Esophagus (tissue), 2 donors: Measurements from ENCODE around the gene LMNA. TPM values are rescaled to one million over a fixed set of nuclear protein-coding genes. Genes with fewer than 3 reads are reported as not detected.
"Not testable (repeated sequence)": the region's sequence is repeated elsewhere in the genome, so short reads cannot be mapped to it uniquely, and the experiment has no call there.

ENCODE experiments used
- H3K27ac ChIP-seq, 2 donors: one replicate each; pipeline ENCODE4 v1.5.1; 2013; ENCODE audit warnings: low read depth in 2 of 2, mild to moderate bottlenecking in 2 of 2, inconsistent platforms in 1 of 2, low read length in 1 of 2, moderate library complexity in 1 of 2
- H3K27me3 ChIP-seq, 2 donors: one replicate each; pipeline ENCODE4 v1.6.1; 2013; ENCODE audit warnings: low read length in 2 of 2, control low read depth in 1 of 2, mild to moderate bottlenecking in 1 of 2; ENCODE audit not compliant: insufficient read depth in 2 of 2, control insufficient read depth in 1 of 2
- H3K36me3 ChIP-seq, 2 donors: one replicate each; pipeline ENCODE4 v1.6.1; 2013; ENCODE audit warnings: low read length in 1 of 2; ENCODE audit not compliant: control insufficient read depth in 2 of 2, insufficient read depth in 2 of 2
- H3K4me1 ChIP-seq, 2 donors: one replicate each; pipeline ENCODE4 v1.6.1; 2013; ENCODE audit warnings: low read length in 1 of 2; ENCODE audit not compliant: control insufficient read depth in 2 of 2, insufficient read depth in 2 of 2
- H3K4me3 ChIP-seq, 2 donors: one replicate each; pipeline ENCODE4 v1.5.1; 2013; ENCODE audit warnings: low read length in 2 of 2, mild to moderate bottlenecking in 2 of 2, low read depth in 1 of 2, moderate library complexity in 1 of 2
- H3K9me3 ChIP-seq, 2 donors: one replicate each; pipeline ENCODE4 v1.6.1; 2013; ENCODE audit warnings: mild to moderate bottlenecking in 2 of 2, low read depth in 1 of 2, low read length in 1 of 2, moderate library complexity in 1 of 2; ENCODE audit not compliant: control insufficient read depth in 2 of 2, insufficient read depth in 1 of 2
- WGBS, 2 donors: extraction: QIAGEN DNeasy Blood & Tissue Kit; methylation state at CpG; one replicate each; pipeline ENCODE4 v1.1.7; 2013; 5-methylcytosine and 5-hydroxymethylcytosine counted together
- polyA plus RNA-seq, 2 donors: library from polyadenylated mRNA; stranded (reverse); fragments of 200-250 nt; gene quantifications; one replicate each; pipeline ENCODE4 v1.2.3, GENCODE V29; 2013
- donor health status: healthy with polysubstance abuse.
- donor health status: Bipolar disorder and iron deficiency.

The LMNA gene
- polyA plus RNA-seq, 2 donors, result 183 to 230 TPM

DNA sequence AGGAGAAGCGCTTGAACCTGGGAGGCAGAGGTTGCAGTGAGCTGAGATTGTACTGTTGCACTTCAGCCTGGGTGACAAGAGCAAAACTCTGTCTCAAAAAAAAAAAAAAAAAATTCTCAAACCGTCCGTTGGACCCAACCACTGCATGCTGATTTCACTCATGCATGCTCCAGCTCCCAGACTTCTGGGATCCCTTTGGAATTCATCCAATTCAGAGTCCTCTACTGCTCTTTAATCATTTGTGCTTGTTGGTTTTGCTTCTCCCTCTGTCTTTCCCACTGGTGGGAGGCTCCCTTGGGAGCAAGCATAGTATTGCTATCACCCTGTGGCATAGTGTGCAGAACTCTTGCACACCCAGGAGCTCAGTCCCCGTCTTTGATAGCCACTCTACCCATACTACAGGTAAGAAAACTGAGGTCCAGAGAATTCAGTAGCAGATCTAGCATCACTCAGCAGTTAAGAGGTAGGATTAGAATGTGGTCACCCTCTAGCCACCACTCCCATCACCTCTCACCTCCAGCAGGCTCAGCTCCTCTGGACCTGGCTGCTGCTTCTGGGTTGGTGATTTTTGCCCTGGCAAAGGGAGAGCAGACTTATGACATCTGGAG, 3.1 kb upstream of the LMNA start:
- Histone ChIP-seq H3K4me3 (no peak overlapping the region), H3K4me1 (peaks cover 3 to 6% of the 10 kb centered on the region in 2 donors), H3K27ac (no peak overlapping the region), H3K27me3 (no peaks in the 10 kb centered on the region), H3K9me3 (no peaks in the 10 kb centered on the region), H3K36me3 (no peaks in the 10 kb centered on the region)
- 58 to 62% methylated on average over 4 of the region's 4 CpGs for WGBS, 2 donors

DNA sequence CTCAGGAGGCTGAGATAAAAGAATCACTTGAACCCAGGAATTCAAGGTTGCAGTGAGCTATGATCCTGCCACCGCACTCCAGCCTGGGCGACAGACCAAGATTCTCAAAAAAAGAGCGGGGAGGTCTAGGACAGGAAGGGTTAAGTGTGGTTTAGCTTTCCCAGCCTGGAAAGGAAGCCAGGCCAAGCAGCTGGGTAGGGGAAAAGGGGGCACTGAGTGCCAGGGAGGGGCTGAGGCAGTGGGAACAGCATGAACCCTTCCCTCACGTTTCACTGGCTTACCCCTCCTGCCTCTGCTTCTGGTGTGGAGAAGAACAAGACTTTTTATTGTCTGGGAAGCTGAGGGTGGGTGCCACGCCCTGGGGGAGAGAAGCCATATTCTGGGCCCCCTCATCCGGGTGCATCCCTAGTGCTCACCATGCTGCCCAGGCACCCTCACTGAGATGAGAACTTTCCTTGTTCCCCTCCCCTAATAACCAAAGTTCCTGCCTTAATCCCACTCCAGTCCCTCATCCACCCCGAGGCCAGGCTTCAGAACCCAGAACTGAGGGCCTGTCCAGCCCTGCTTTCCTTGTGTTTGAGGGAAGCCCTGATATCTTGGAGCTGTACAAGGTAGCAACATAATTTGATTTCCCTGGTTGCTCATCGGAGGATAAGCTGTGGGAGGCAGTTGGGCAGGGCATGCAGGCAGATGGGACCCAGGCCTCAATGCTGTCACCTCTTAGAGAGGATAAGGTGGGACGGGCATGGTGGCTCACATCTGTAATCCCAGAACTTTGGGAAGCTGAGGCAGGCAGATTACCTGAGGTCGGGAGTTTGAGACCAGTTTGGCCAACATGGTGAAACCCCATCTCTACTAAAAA, 2.0 kb upstream of the LMNA start:
- Histone ChIP-seq H3K9me3 (no peaks in the 10 kb centered on the region), H3K4me1 (peaks cover 0 to 6% of the 10 kb centered on the region in 2 donors), H3K27ac (peak overlapping the region; percentile 34 to 78), H3K36me3 (no peaks in the 10 kb centered on the region), H3K27me3 (no peaks in the 10 kb centered on the region), H3K4me3 (no peak overlapping the region)
- 61% methylated on average over 10 of the region's 10 CpGs for WGBS, 2 donors

GRCh38 chr1:156113282-156113950, 1.1 kb upstream of the LMNA start:
- Histone ChIP-seq H3K4me3 (no peak overlapping the region), H3K4me1 (peaks cover 0 to 6% of the 10 kb centered on the region in 2 donors), H3K36me3 (no peaks in the 10 kb centered on the region), H3K27me3 (no peaks in the 10 kb centered on the region), H3K27ac (peak overlapping the region; percentile 79 to 99), H3K9me3 (no peaks in the 10 kb centered on the region)
- WGBS, 2 donors, result 41% methylated on average over 2 to 4 of the region's 4 CpGs

DNA sequence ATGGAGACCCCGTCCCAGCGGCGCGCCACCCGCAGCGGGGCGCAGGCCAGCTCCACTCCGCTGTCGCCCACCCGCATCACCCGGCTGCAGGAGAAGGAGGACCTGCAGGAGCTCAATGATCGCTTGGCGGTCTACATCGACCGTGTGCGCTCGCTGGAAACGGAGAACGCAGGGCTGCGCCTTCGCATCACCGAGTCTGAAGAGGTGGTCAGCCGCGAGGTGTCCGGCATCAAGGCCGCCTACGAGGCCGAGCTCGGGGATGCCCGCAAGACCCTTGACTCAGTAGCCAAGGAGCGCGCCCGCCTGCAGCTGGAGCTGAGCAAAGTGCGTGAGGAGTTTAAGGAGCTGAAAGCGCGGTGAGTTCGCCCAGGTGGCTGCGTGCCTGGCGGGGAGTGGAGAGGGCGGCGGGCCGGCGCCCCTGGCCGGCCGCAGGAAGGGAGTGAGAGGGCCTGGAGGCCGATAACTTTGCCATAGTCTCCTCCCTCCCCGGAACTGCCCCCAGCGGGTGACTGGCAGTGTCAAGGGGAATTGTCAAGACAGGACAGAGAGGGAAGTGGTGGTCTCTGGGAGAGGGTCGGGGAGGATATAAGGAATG, 505 bp downstream of the LMNA start:
- H3K4me3 ChIP-seq, result peak overlapping the region; percentile 95 to 97
- no peaks in the 10 kb centered on the region for H3K27me3 ChIP-seq
- H3K36me3 ChIP-seq, result no peaks in the 10 kb centered on the region
- 0 to 1% methylated on average over 49 of the region's 49 CpGs for WGBS, 2 donors
- H3K27ac ChIP-seq, result peak overlapping the region; percentile 95 to 99
- no peaks in the 10 kb centered on the region for H3K9me3 ChIP-seq
- peaks cover 0 to 13% of the 10 kb centered on the region in 2 donors for H3K4me1 ChIP-seq

GRCh38 chr1:156115514-156116374, 1.2 kb downstream of the LMNA start:
- H3K4me1 ChIP-seq, result peaks cover 0 to 19% of the 10 kb centered on the region in 2 donors
- H3K36me3 ChIP-seq, result no peaks in the 10 kb centered on the region
- H3K27me3 ChIP-seq, result no peaks in the 10 kb centered on the region
- WGBS, 2 donors, result 4 to 7% methylated on average over 19 of the region's 19 CpGs
- peak overlapping the region; percentile 95 to 97 for H3K4me3 ChIP-seq
- H3K9me3 ChIP-seq, result no peaks in the 10 kb centered on the region
- peak overlapping the region; percentile 95 to 99 for H3K27ac ChIP-seq

- Histone ChIP-seq H3K27ac (peak overlapping the region; percentile 95 to 99), H3K4me3 (peak overlapping the region; percentile 37 to 95), H3K4me1 (peaks cover 0 to 25% of the 10 kb centered on the region in 2 donors)
- H3K36me3 ChIP-seq, H3K9me3 ChIP-seq, H3K27me3 ChIP-seq: not testable (repeated sequence)
- WGBS, 2 donors, result 21 to 46% methylated on average over 5 of the region's 5 CpGs
Observed at GRCh38 chr1:156116731-156117130, 2.2 kb downstream of the LMNA start.

DNA sequence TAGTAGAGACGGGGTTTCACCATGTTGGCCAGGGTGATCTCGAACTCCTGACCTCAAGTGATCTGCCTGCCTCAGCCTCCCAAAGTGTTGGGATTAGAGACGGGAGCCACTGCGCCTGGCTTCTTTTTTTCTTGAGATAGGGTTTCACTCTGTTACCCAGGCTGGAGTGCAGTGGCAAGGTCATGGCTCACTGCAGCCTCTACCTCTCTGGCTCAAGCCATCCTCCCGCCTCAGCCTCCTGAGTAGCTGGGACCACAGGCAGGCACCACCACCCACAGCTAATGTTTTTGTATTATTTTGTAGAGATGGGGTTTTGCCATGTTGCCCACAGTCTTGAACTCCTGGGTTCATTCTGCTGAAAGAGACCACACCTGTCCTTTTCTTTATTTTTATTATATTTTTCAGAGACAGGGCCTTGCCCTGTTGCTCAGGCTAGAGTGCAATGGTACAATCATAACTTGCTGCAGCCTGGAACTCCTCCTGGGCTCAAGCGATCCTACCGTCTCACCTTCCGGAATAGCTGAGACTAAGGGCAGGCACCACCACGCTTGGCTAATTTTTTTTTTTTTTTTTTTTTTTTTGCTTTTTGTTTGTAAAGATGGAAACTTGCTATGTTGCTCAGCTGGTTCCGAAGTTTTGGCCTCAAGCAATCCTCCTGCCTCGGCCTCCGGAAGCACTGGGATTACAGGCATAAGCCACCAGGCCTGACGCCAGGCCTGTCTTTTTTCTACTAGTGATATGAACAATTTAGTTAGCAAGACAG, 3.1 kb downstream of the LMNA start:
- Histone ChIP-seq H3K36me3 (no peaks in the 10 kb centered on the region), H3K27ac (peak overlapping the region; percentile 85 to 94), H3K4me3 (peak overlapping the region; percentile 21 to 41), H3K9me3 (no peaks in the 10 kb centered on the region), H3K27me3 (no peaks in the 10 kb centered on the region), H3K4me1 (peaks cover 0 to 27% of the 10 kb centered on the region in 2 donors)
- WGBS, 2 donors, result 26 to 37% methylated on average over 13 of the region's 13 CpGs

DNA sequence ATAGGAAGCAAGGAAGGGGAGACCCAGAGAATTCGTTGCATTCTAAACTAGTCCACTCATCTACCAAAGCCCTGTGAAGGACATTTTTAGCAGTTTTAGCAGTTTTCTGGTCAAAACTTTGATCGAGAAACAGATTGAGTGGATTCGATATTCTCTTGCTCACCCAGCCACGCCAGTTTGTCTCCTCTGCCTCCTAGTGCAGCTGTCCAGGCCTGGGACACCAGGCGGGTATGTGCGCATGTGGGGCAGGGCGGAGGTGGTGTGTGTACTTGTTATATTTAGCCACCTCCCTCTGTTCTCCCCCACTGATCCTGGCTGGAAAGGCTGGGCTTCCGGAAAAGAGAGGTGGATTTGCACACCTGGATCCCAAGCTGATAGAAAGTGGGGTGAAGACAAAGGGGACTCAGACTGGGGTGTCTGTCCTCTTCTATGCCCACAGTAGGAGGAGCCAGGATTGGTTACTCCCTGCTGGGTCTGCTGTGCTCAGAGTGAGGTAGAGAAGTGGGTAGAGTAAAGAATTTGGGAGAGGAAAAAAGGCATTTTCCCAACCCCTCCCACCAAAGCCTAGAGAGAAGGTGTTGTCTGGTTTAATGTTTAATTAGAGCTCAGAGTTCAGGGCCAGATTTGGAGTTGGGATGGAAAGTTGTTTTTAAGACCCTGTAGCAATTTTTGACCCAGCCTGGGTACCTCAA, 3.8 kb downstream of the LMNA start:
- H3K27me3 ChIP-seq, result no peaks in the 10 kb centered on the region
- peak overlapping the region; percentile 85 to 94 for H3K27ac ChIP-seq
- no peaks in the 10 kb centered on the region for H3K9me3 ChIP-seq
- no peaks in the 10 kb centered on the region for H3K36me3 ChIP-seq
- H3K4me1 ChIP-seq, result peaks cover 3 to 27% of the 10 kb centered on the region in 2 donors
- H3K4me3 ChIP-seq, result peak overlapping the region; percentile 21 to 41
- WGBS, 2 donors, result 19% methylated on average over 8 of the region's 8 CpGs
